Measurements from ENCODE around the gene PARM1. TPM values are rescaled to one million over a fixed set of nuclear protein-coding genes. Genes with fewer than 3 reads are reported as not detected.
A peak's percentile ranks its signal among the peaks of the same experiment; 100 is the strongest.

PARM1 gene
- total and polyA plus RNA-seq, 2 experiments from 2014 or later = 0.14 TPM; not detected in 1

- DNase-seq = peak; percentile 30
- WGBS, 2 experiments (ENCODE audit: low coverage in 1 of 2, low lambda C conversion rate in 2 of 2, missing lambda C conversion rate in 2 of 2) = 2 to 4% methylated on average over 23 to 27 of the region's 28 CpGs
- Histone ChIP-seq H3K36me3 (ENCODE audit: low read depth) (no peaks in the 10 kb centered on the region), H3K27ac (no peak overlapping the region), H3K4me2 (ENCODE audit: unreplicated experiment) (peak overlapping the region; percentile 76), H3F3A (ENCODE audit: insufficient read depth) (peaks cover 10% of the 10 kb centered on the region), H3K4me1 (ENCODE audit: insufficient read depth) (no peaks in the 10 kb centered on the region; the same call in none of the 2 replicates), H3K4me3 (peak overlapping the region; percentile 67), H3K27me3 (replicated peaks; ENCODE audit: insufficient read depth) (peaks cover 75% of the 10 kb centered on the region), H3K9me3 (ENCODE audit: low read depth) (no peaks in the 10 kb centered on the region), H4K20me1 (ENCODE audit: insufficient read depth) (no peaks in the 10 kb centered on the region), H3K79me2 (ENCODE audit: insufficient read depth) (no peaks in the 10 kb centered on the region), H2AFZ (peak overlapping the region; percentile 64), H3K9ac (no peak overlapping the region), H3K9me2 (ENCODE audit: insufficient read depth) (no peaks in the 10 kb centered on the region)
- no peak for TF ChIP-seq EZH2 (IDR thresholded peaks at IDR 0.05; ENCODE audit: insufficient read depth, poor library complexity, severe bottlenecking)
- TF ChIP-seq EZH2phosphoT487 (IDR thresholded peaks at IDR 0.05; ENCODE audit: insufficient read depth, low read depth) = no peak
- in situ Hi-C loops (cut with MboI) = no loop called here
Observed at GRCh38 chr4:74933562-74934015, 673 bp downstream of the PARM1 start.

GRCh38 chr4:74934016-74934831 is 1.3 kb downstream of the PARM1 start:
- in situ Hi-C loops (cut with MboI) = no loop called here
- peak; percentile 57 for DNase-seq
- TF ChIP-seq EZH2phosphoT487 (IDR thresholded peaks at IDR 0.05; ENCODE audit: insufficient read depth, low read depth) = 0 out of 2 replicates have a peak, but pooled peaks have one; percentile 52
- peak; percentile 58 for TF ChIP-seq EZH2 (IDR thresholded peaks at IDR 0.05; ENCODE audit: insufficient read depth, poor library complexity, severe bottlenecking)
- H3K27me3 ChIP-seq (replicated peaks; ENCODE audit: insufficient read depth) = peaks cover 79% of the 10 kb centered on the region
- H3F3A ChIP-seq (ENCODE audit: insufficient read depth) = peaks cover 10% of the 10 kb centered on the region
- no peaks in the 10 kb centered on the region for H4K20me1 ChIP-seq (ENCODE audit: insufficient read depth)
- H3K27ac ChIP-seq = no peak overlapping the region
- WGBS, 2 experiments (ENCODE audit: low coverage in 1 of 2, low lambda C conversion rate in 2 of 2, missing lambda C conversion rate in 2 of 2) = 1 to 2% methylated on average over 45 of the region's 45 CpGs
- no peaks in the 10 kb centered on the region for H3K36me3 ChIP-seq (ENCODE audit: low read depth)
- no peak overlapping the region for H3K9ac ChIP-seq
- no peaks in the 10 kb centered on the region for H3K9me2 ChIP-seq (ENCODE audit: insufficient read depth)
- no peaks in the 10 kb centered on the region for H3K9me3 ChIP-seq (ENCODE audit: low read depth)
- peak overlapping the region; percentile 67 for H3K4me3 ChIP-seq
- H3K79me2 ChIP-seq (ENCODE audit: insufficient read depth) = no peaks in the 10 kb centered on the region
- no peaks in the 10 kb centered on the region; the same call in none of the 2 replicates for H3K4me1 ChIP-seq (ENCODE audit: insufficient read depth)
- H3K4me2 ChIP-seq (ENCODE audit: unreplicated experiment) = peak overlapping the region; percentile 76
- H2AFZ ChIP-seq = peak overlapping the region; percentile 64; the same call in 1 of the 2 replicates

- Histone ChIP-seq H2AFZ (no peak overlapping the region), H3K4me3 (peak overlapping the region; percentile 67; the same call in 1 of the 2 replicates), H3K79me2 (ENCODE audit: insufficient read depth) (no peaks in the 10 kb centered on the region), H3K36me3 (ENCODE audit: low read depth) (no peaks in the 10 kb centered on the region), H3K9ac (no peak overlapping the region), H3K27ac (no peak overlapping the region), H3K27me3 (replicated peaks; ENCODE audit: insufficient read depth) (peaks cover 77% of the 10 kb centered on the region), H3K9me3 (ENCODE audit: low read depth) (no peaks in the 10 kb centered on the region), H3K4me1 (ENCODE audit: insufficient read depth) (no peaks in the 10 kb centered on the region; the same call in none of the 2 replicates), H3K4me2 (ENCODE audit: unreplicated experiment) (peak overlapping the region; percentile 76), H4K20me1 (ENCODE audit: insufficient read depth) (no peaks in the 10 kb centered on the region), H3F3A (ENCODE audit: insufficient read depth) (peaks cover 10% of the 10 kb centered on the region), H3K9me2 (ENCODE audit: insufficient read depth) (no peaks in the 10 kb centered on the region)
- 4 to 7% methylated on average over 10 of the region's 10 CpGs for WGBS, 2 experiments (ENCODE audit: low coverage in 1 of 2, low lambda C conversion rate in 2 of 2, missing lambda C conversion rate in 2 of 2)
- DNase-seq = peak; percentile 1
- in situ Hi-C loops (cut with MboI) = no loop called here
- no peak for TF ChIP-seq EZH2phosphoT487 (IDR thresholded peaks at IDR 0.05; ENCODE audit: insufficient read depth, low read depth)
- TF ChIP-seq EZH2 (IDR thresholded peaks at IDR 0.05; ENCODE audit: insufficient read depth, poor library complexity, severe bottlenecking) = no peak
Observed at GRCh38 chr4:74934888-74935287, 2.0 kb downstream of the PARM1 start.

DNA sequence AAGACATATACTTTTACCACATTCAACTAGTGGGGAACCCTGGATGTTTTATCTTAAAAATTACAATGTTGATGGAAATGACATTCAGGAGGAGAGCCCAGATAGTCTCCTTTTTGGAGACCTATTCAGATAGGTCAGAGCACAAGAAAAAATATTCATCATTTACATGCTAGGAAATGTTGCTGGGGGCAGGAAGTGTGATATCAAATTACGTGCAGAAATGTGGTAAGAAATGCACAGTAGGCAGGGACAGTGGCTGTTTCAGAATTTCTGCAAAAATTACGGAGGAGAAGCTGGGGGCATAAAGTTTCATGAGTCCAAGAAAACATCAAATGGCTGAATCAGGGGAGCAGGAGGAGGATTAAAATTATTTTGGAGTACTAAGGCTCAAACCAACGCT is 8.2 kb downstream of the PARM1 start:
- H3K9me3 ChIP-seq (ENCODE audit: low read depth) = no peaks in the 10 kb centered on the region
- WGBS, 2 experiments (ENCODE audit: low coverage in 1 of 2, low lambda C conversion rate in 2 of 2, missing lambda C conversion rate in 2 of 2) = 1 to 3% methylated on average over 3 of the region's 3 CpGs

More for the DNA sequence above, 8.2 kb downstream of the PARM1 start:
- no peaks in the 10 kb centered on the region for H3K79me2 ChIP-seq (ENCODE audit: insufficient read depth)
- no peak overlapping the region for H3K4me3 ChIP-seq
- in situ Hi-C loops (cut with MboI) = no loop called here
- H3K9me2 ChIP-seq (ENCODE audit: insufficient read depth) = no peaks in the 10 kb centered on the region
- no peaks in the 10 kb centered on the region for H3F3A ChIP-seq (ENCODE audit: insufficient read depth)
- no peaks in the 10 kb centered on the region for H3K36me3 ChIP-seq (ENCODE audit: low read depth)
- TF ChIP-seq EZH2phosphoT487 (IDR thresholded peaks at IDR 0.05; ENCODE audit: insufficient read depth, low read depth) = no peak
- TF ChIP-seq EZH2 (IDR thresholded peaks at IDR 0.05; ENCODE audit: insufficient read depth, poor library complexity, severe bottlenecking) = no peak
- H2AFZ ChIP-seq = no peak overlapping the region
- no peaks in the 10 kb centered on the region for H3K4me1 ChIP-seq (ENCODE audit: insufficient read depth)
- no peak overlapping the region for H3K9ac ChIP-seq
- H3K27me3 ChIP-seq (replicated peaks; ENCODE audit: insufficient read depth) = peaks cover 37% of the 10 kb centered on the region
- DNase-seq = no peak
- H3K27ac ChIP-seq = no peak overlapping the region
- H4K20me1 ChIP-seq (ENCODE audit: insufficient read depth) = no peaks in the 10 kb centered on the region
- no peak overlapping the region for H3K4me2 ChIP-seq (ENCODE audit: unreplicated experiment)
